Measurements from ENCODE around the gene SCN8A. TPM values are rescaled to one million over a fixed set of nuclear protein-coding genes. Genes with fewer than 3 reads are reported as not detected.

SCN8A gene
- total RNA-seq, 1 donor, result 0.54 TPM

GRCh38 chr12:51847643-51848325 lies 256.8 kb downstream of the SCN8A start:
- DNase-seq (ENCODE audit: low read depth in 2 of 3, low spot score in 2 of 3), result no peak

DNA sequence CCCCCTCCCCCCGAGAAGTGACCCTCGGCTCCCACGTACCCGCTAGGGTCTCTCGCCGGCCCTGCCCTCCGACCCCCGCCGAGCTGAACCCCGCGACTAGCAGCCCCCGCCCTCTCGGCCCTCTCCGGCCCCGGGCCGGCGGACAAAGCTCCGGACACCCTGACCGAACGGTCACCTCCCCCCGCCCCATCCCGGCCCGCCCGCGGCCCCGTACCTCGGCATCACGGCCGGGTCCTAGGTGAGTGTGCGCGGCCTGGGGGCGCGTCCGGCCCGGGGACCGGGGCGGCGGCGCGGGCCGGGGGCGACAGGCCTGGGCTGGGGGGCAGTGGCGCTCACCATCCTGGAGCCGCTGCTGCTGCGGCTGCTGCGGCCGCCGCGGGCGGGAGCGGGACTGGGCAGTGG lies 257.3 kb downstream of the SCN8A start, which contains the start of gene FIGNL2:
FIGNL2 (minus strand) TSS at position 393 of the 402 bp plus-strand sequence. CDS start 26,305 bp downstream, outside the sequence.
- no peak for DNase-seq (ENCODE audit: low read depth in 2 of 3, low spot score in 2 of 3)

- DNase-seq (ENCODE audit: low read depth in 2 of 3, low spot score in 2 of 3), result no peak
Observed at GRCh38 chr12:51848841-51849735, 258.1 kb downstream of the SCN8A start.

DNA sequence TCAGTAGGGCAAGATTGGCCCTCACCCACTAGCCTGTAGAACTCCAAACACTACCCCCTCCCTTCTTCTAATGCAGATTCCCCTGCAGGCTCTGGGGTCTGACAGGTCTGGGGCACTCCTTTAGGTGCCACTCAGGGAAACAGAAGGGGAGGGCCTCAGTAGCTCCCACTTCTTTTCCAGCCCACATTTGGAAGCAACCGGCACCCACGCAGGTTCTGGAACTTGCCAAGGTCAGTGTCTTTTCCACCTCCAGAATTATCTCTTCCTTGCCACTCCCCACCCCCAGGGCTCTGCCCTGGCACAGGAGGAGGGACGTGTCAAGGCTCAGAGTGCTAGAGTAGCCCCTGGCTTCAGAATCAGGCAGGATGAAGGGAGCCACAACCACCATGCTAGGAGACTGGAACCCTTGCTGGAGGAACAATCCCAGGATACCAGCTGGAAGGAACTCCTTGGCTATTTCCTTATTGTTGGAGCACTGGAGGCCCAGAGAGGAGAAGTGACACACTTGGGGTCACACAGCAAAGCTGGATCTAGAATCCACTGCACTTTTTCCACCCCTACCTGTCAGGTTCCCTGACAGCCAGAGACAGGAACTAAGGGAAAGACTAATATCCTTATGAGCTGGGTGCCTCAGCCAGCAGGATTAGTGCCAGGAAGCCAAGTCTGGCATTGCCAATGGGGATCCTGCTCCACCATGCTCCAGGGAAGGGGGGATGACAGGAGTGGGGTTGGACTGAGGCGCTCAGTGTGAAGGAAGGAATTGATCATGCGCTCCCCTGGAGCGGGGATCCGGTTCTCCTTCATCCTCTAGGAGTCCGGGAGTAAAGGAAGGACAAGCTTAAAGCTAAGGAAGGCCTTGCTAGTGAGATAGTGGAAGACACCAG lies 259.3 kb downstream of the SCN8A start:
- no peak for DNase-seq (ENCODE audit: low read depth in 2 of 3, low spot score in 2 of 3)

GRCh38 chr12:51850965-51851299 lies 259.9 kb downstream of the SCN8A start:
- no peak for DNase-seq (ENCODE audit: low read depth in 2 of 3, low spot score in 2 of 3)

GRCh38 chr12:51851413-51852124 lies 260.5 kb downstream of the SCN8A start:
- DNase-seq (ENCODE audit: low read depth in 2 of 3, low spot score in 2 of 3), result peak in 1 of 3 donors; percentile 39

DNA sequence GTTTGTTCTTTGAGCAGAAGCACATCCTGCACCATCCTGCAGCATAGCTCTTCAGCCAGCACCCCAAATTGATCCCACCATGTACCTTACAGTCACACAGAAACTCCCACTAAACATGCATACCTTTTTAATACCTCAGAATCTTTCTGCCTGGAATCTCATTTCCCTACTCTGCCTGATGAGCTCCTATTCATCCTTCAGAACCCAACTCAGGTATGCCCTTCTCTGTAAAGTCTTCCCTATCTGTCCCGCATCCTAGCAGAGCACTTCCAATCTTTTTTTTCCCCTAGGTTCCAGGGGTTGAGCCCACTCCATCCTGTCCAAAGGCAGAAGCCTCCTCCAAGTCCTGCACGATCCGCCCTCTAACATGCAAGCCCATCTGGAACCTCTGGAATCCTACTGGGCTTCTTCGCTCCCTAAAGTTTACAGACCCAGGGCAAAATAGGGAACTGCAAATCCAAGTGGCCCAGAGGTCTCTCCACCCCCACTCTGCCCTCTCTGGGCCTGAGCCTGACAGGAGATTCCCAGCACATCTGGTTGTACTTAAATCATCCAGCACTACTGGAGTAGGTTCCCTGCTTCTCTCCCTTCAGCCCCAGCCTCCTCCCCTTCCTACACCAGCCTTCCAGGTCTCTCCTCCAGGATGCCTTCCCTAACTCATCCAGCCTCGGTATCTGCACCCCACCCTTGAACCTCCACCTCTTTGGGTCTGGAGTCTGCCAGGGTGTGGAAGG lies 261.5 kb downstream of the SCN8A start:
- no peak for DNase-seq (ENCODE audit: low read depth in 2 of 3, low spot score in 2 of 3)

GRCh38 chr12:51855586-51856428 lies 264.8 kb downstream of the SCN8A start:
- DNase-seq (ENCODE audit: low read depth in 2 of 3, low spot score in 2 of 3), result no peak

DNA sequence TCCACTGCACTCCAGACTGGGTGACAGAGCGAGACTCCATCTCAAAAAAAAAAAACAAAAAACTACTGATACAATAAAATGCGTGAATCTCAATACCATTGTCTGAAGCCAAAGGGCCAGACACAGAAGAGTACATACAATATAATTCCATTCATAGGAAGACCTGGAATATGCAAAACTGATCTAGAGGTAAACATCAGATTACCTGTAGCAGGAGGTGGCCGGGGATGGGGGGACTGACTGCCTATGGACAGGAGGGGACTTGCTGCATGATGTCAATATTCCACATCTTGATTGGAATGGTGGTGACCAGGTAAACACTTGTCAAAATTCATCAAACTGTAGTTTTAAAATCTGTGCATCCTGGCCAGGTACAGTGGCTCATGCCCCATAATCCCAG lies 270.0 kb downstream of the SCN8A start:
- DNase-seq (ENCODE audit: low read depth in 2 of 3, low spot score in 2 of 3), result no peak

Other genes with a start within 250 kb of the SCN8A start
- not detected for gene CELA1, start 244.6 kb upstream of the SCN8A start, total RNA-seq
- 34.2 TPM for gene GALNT6, start 199.8 kb upstream of the SCN8A start, total RNA-seq
- gene SLC4A8, start 166.4 kb upstream of the SCN8A start, total RNA-seq, result 5.1 TPM

Data from hematopoietic multipotent progenitor cell (in vitro differentiated cells).